ENCODE measurements around the gene ATP6AP1. TPM values are rescaled to one million over a fixed set of nuclear protein-coding genes. Genes with fewer than 3 reads are reported as not detected.
A peak's percentile ranks its signal among the peaks of the same experiment; 100 is the strongest.

Gene ATP6AP1
- total and polyA plus RNA-seq, 7 experiments from 2014 or later: 37.8 to 118 (median 56.6) TPM

- peaks cover 0 to 5% (median 0%) of the 10 kb centered on the region in 5 donors for H3K27me3 Mint-ChIP-seq
- peaks cover 3 to 20% (median 16%) of the 10 kb centered on the region in 5 donors for H3K36me3 Mint-ChIP-seq
- Histone ChIP-seq H3K4me1 (ENCODE audit: control insufficient read depth in 2 of 2, insufficient read depth in 2 of 2, low read length in 2 of 2) (peaks cover 10 to 14% of the 10 kb centered on the region in 2 donors), H3K27me3 (ENCODE audit: control insufficient read depth in 2 of 2, insufficient read depth in 2 of 2, low read length in 2 of 2) (no peaks in the 10 kb centered on the region), H3K9me3 (ENCODE audit: control insufficient read depth in 2 of 3, low read length in 3 of 3) (no peaks in the 10 kb centered on the region), H3K4me3 (ENCODE audit: low read length) (no peak overlapping the region), H3K36me3 (ENCODE audit: control insufficient read depth in 2 of 3, insufficient read depth in 3 of 3, low read length in 3 of 3) (peaks cover 7 to 23% (median 11%) of the 10 kb centered on the region in 3 experiments), H3K27ac (ENCODE audit: low read depth, low read length) (no peak overlapping the region)
- ATAC-seq: no peak
- no peak overlapping the region for H3K4me3 Mint-ChIP-seq
- ChIA-PET CTCF (no interaction called here), POLR2A (interaction anchor here (1.0 to 6.8 kb wide), 2 partner anchors 8 to 23 kb away, joined by 3 to 77 read pairs; partner anchors contain the start of genes DNASE1L1, EMD and TAFAZZIN)
- peak overlapping the region in 2 of 9 donors; percentile 25 to 50 for H3K27ac Mint-ChIP-seq
- intact Hi-C loops (cut with micrococcal nuclease): no loop called here
- peaks cover 0 to 11% (median 0%) of the 10 kb centered on the region in 11 donors for H3K9me3 Mint-ChIP-seq
- no peak for DNase-seq
- H3K4me1 Mint-ChIP-seq: peaks cover 6 to 22% (median 14%) of the 10 kb centered on the region in 7 donors
These were observed 25.8 kb upstream of the ATP6AP1 start for GRCh38 chrX:154402622-154403127.

GRCh38 chrX:154403192-154403591 lies 25.3 kb upstream of the ATP6AP1 start:
- H3K27ac ChIP-seq (ENCODE audit: low read depth, low read length): no peak overlapping the region
- ChIA-PET CTCF (no interaction called here), POLR2A (interaction anchor here (6.8 kb wide), 1 partner anchor 8 kb away, joined by 77 read pairs; the partner anchor contains the start of genes DNASE1L1 and TAFAZZIN)
- H3K4me3 ChIP-seq (ENCODE audit: low read length): no peak overlapping the region
- peaks cover 6 to 19% (median 12%) of the 10 kb centered on the region in 7 donors for H3K4me1 Mint-ChIP-seq
- peaks cover 10 to 14% of the 10 kb centered on the region in 2 donors for H3K4me1 ChIP-seq (ENCODE audit: control insufficient read depth in 2 of 2, insufficient read depth in 2 of 2, low read length in 2 of 2)
- H3K27ac Mint-ChIP-seq: peak overlapping the region in 3 of 9 donors; percentile 24 to 52 (median 25)
- no peaks in the 10 kb centered on the region for H3K9me3 ChIP-seq (ENCODE audit: control insufficient read depth in 2 of 3, low read length in 3 of 3)
- ATAC-seq: no peak
- no peaks in the 10 kb centered on the region for H3K27me3 ChIP-seq (ENCODE audit: control insufficient read depth in 2 of 2, insufficient read depth in 2 of 2, low read length in 2 of 2)
- peaks cover 7 to 23% (median 11%) of the 10 kb centered on the region in 3 experiments for H3K36me3 ChIP-seq (ENCODE audit: control insufficient read depth in 2 of 3, insufficient read depth in 3 of 3, low read length in 3 of 3)
- no peak overlapping the region for H3K4me3 Mint-ChIP-seq
- intact Hi-C loops (cut with micrococcal nuclease): no loop called here
- DNase-seq: no peak
- peaks cover 0 to 8% (median 0%) of the 10 kb centered on the region in 11 donors for H3K9me3 Mint-ChIP-seq
- peaks cover 3 to 17% (median 16%) of the 10 kb centered on the region in 5 donors for H3K36me3 Mint-ChIP-seq
- peaks cover 0 to 2% (median 0%) of the 10 kb centered on the region in 5 donors for H3K27me3 Mint-ChIP-seq

GRCh38 chrX:154403858-154404257 lies 24.6 kb upstream of the ATP6AP1 start:
- Mint-ChIP-seq H3K27ac (peak overlapping the region in 1 of 9 donors; percentile 43), H3K27me3 (no peaks in the 10 kb centered on the region), H3K9me3 (peaks cover 0 to under 1% (median 0%) of the 10 kb centered on the region in 11 donors), H3K4me1 (peaks cover 8 to 21% (median 13%) of the 10 kb centered on the region in 7 donors), H3K4me3 (no peak overlapping the region), H3K36me3 (peaks cover under 1 to 13% (median 11%) of the 10 kb centered on the region in 5 donors)
- H3K27me3 ChIP-seq (ENCODE audit: control insufficient read depth in 2 of 2, insufficient read depth in 2 of 2, low read length in 2 of 2): no peaks in the 10 kb centered on the region
- DNase-seq: no peak
- CTCF ChIA-PET: no interaction called here
- no peaks in the 10 kb centered on the region for H3K9me3 ChIP-seq (ENCODE audit: control insufficient read depth in 2 of 3, low read length in 3 of 3)
- H3K36me3 ChIP-seq (ENCODE audit: control insufficient read depth in 2 of 3, insufficient read depth in 3 of 3, low read length in 3 of 3): peaks cover 7 to 19% (median 11%) of the 10 kb centered on the region in 3 experiments
- no peak overlapping the region for H3K4me3 ChIP-seq (ENCODE audit: low read length)
- POLR2A ChIA-PET: no interaction called here
- intact Hi-C loops (cut with micrococcal nuclease): no loop called here
- no peak overlapping the region for H3K27ac ChIP-seq (ENCODE audit: low read depth, low read length)
- peaks cover 10 to 14% of the 10 kb centered on the region in 2 donors for H3K4me1 ChIP-seq (ENCODE audit: control insufficient read depth in 2 of 2, insufficient read depth in 2 of 2, low read length in 2 of 2)
- no peak for ATAC-seq

GRCh38 chrX:154404625-154405192 lies 23.8 kb upstream of the ATP6AP1 start:
- Mint-ChIP-seq H3K27ac (no peak overlapping the region), H3K27me3 (no peaks in the 10 kb centered on the region), H3K9me3 (no peaks in the 10 kb centered on the region), H3K4me3 (no peak overlapping the region), H3K4me1 (peaks cover 2 to 14% (median 11%) of the 10 kb centered on the region in 7 donors), H3K36me3 (peaks cover 0 to 6% (median 2%) of the 10 kb centered on the region in 5 donors)
- peaks cover 4 to 6% of the 10 kb centered on the region in 2 donors for H3K4me1 ChIP-seq (ENCODE audit: control insufficient read depth in 2 of 2, insufficient read depth in 2 of 2, low read length in 2 of 2)
- CTCF ChIA-PET: no interaction called here
- ATAC-seq (no peak), DNase-seq (no peak)
- H3K36me3 ChIP-seq (ENCODE audit: control insufficient read depth in 2 of 3, insufficient read depth in 3 of 3, low read length in 3 of 3): peaks cover 4 to 14% (median 11%) of the 10 kb centered on the region in 3 experiments
- intact Hi-C loops (cut with micrococcal nuclease): no loop called here
- H3K4me3 ChIP-seq (ENCODE audit: low read length): no peak overlapping the region
- H3K27ac ChIP-seq (ENCODE audit: low read depth, low read length): no peak overlapping the region
- no peaks in the 10 kb centered on the region for H3K9me3 ChIP-seq (ENCODE audit: control insufficient read depth in 2 of 3, low read length in 3 of 3)
- H3K27me3 ChIP-seq (ENCODE audit: control insufficient read depth in 2 of 2, insufficient read depth in 2 of 2, low read length in 2 of 2): no peaks in the 10 kb centered on the region
- POLR2A ChIA-PET: interaction anchor here (0.7 kb wide), 1 partner anchor 23 kb away, joined by 3 read pairs; no protein-coding TSS in a partner anchor

- H3K4me1 ChIP-seq (ENCODE audit: control insufficient read depth in 2 of 2, insufficient read depth in 2 of 2, low read length in 2 of 2): peaks cover 6 to 7% of the 10 kb centered on the region in 2 donors
- H3K27me3 ChIP-seq (ENCODE audit: control insufficient read depth in 2 of 2, insufficient read depth in 2 of 2, low read length in 2 of 2): no peaks in the 10 kb centered on the region
- ChIA-PET CTCF (no interaction called here), POLR2A (interaction anchor here (1.0 to 5.2 kb wide), 3 partner anchors 9 to 81 kb away, joined by 4 to 77 read pairs (median 4); partner anchors contain the start of gene RPL10)
- Mint-ChIP-seq H3K9me3 (peaks cover 0 to 3% (median 0%) of the 10 kb centered on the region in 11 donors), H3K4me1 (peaks cover 9 to 22% (median 13%) of the 10 kb centered on the region in 7 donors), H3K36me3 (peaks cover 0 to 4% (median 0%) of the 10 kb centered on the region in 5 donors), H3K27me3 (no peaks in the 10 kb centered on the region), H3K4me3 (peak overlapping the region in 8 of 10 donors; percentile 10 to 81 (median 60)), H3K27ac (peak overlapping the region in 5 of 9 donors; percentile 19 to 75 (median 62))
- ATAC-seq (no peak), DNase-seq (no peak)
- no peak overlapping the region for H3K4me3 ChIP-seq (ENCODE audit: low read length)
- no peaks in the 10 kb centered on the region for H3K36me3 ChIP-seq (ENCODE audit: control insufficient read depth in 2 of 3, insufficient read depth in 3 of 3, low read length in 3 of 3)
- intact Hi-C loops (cut with micrococcal nuclease): no loop called here
- no peak overlapping the region for H3K27ac ChIP-seq (ENCODE audit: low read depth, low read length)
- H3K9me3 ChIP-seq (ENCODE audit: control insufficient read depth in 2 of 3, low read length in 3 of 3): no peaks in the 10 kb centered on the region
These were observed 19.7 kb upstream of the ATP6AP1 start for GRCh38 chrX:154408659-154409221.

- Histone ChIP-seq H3K27ac (ENCODE audit: low read depth, low read length) (peak within 1 kb of the TSS; percentile 14), H3K9me3 (ENCODE audit: control insufficient read depth in 2 of 3, low read length in 3 of 3) (no peaks in the 10 kb centered on the region), H3K27me3 (ENCODE audit: control insufficient read depth in 2 of 2, insufficient read depth in 2 of 2, low read length in 2 of 2) (no peaks in the 10 kb centered on the region), H3K4me3 (ENCODE audit: low read length) (no peak within 1 kb of the TSS), H3K4me1 (ENCODE audit: control insufficient read depth in 2 of 2, insufficient read depth in 2 of 2, low read length in 2 of 2) (peaks cover 6 to 7% of the 10 kb centered on the region in 2 donors), H3K36me3 (ENCODE audit: control insufficient read depth in 2 of 3, insufficient read depth in 3 of 3, low read length in 3 of 3) (no peaks in the 10 kb centered on the region)
- Mint-ChIP-seq H3K27me3 (no peaks in the 10 kb centered on the region), H3K36me3 (peaks cover 0 to 4% (median 0%) of the 10 kb centered on the region in 5 donors), H3K9me3 (peaks cover 0 to 3% (median 0%) of the 10 kb centered on the region in 11 donors), H3K4me1 (peaks cover 9 to 22% (median 12%) of the 10 kb centered on the region in 7 donors), H3K27ac (peak within 1 kb of the TSS in 7 of 9 donors; percentile 36 to 75 (median 62)), H3K4me3 (peak within 1 kb of the TSS in 9 of 10 donors; percentile 10 to 81 (median 60))
- intact Hi-C loops (cut with micrococcal nuclease): no loop called here
- ATAC-seq (peak; percentile 67), DNase-seq (no peak)
- CTCF ChIA-PET: no interaction called here
- POLR2A ChIA-PET: interaction anchor here (1.0 to 5.2 kb wide), 3 partner anchors 9 to 80 kb away, joined by 4 to 77 read pairs (median 4); partner anchors contain the start of gene RPL10
These were observed 19.1 kb upstream of the ATP6AP1 start, which contains the start of gene DNASE1L1 for GRCh38 chrX:154409222-154409871. Gene DNASE1L1 (minus strand): TSS chrX:154409254. CDS start chrX:154405568, 3,686 bp downstream.
